Activated B cell treated with CpG ODN at 0.5 μM for 24 hours (primary cell): Measurements from ENCODE around the gene CTDP1. TPM values are rescaled to one million over a fixed set of nuclear protein-coding genes. Genes with fewer than 3 reads are reported as not detected.

Experiments
- ATAC-seq: fragments of 200-7000 bp; cut with Tn5 transposase; one replicate; pipeline ENCODE4 v1.10.0; 2021; ENCODE audit warnings: low read depth, mild to moderate bottlenecking, moderate library complexity
- CTCF ChIA-PET: fragments of 350-600 bp; sonication (Branson Sonifier 250); formaldehyde crosslinking; loops from one replicate; lab custom pipeline; 2021; ENCODE audit warnings: antibody characterized with exemption; lab: Charles Lee
- POLR2A ChIA-PET: fragments of 350-600 bp; sonication (Branson Sonifier 250); formaldehyde crosslinking; loops from one replicate; lab custom pipeline; 2021; ENCODE audit warnings: antibody characterized with exemption; lab: Charles Lee
- DNase-seq: peaks from one replicate; pipeline ENCODE4 v3.0.0; 2022
- H3K27ac Mint-ChIP-seq: one replicate; pipeline ENCODE4 v1.8.0; 2020; ENCODE audit warnings: mixed read lengths
- H3K27me3 Mint-ChIP-seq: one replicate; pipeline ENCODE4 v1.8.0; 2021; ENCODE audit warnings: mixed read lengths
- H3K36me3 Mint-ChIP-seq: one replicate; pipeline ENCODE4 v1.8.0; 2021; ENCODE audit warnings: low read depth, mixed read lengths
- H3K4me1 Mint-ChIP-seq: one replicate; pipeline ENCODE4 v1.8.0; 2021; ENCODE audit warnings: mixed read lengths
- H3K4me3 Mint-ChIP-seq: one replicate; pipeline ENCODE4 v1.8.0; 2020; ENCODE audit warnings: mild to moderate bottlenecking, mixed read lengths
- H3K9me3 Mint-ChIP-seq: one replicate; pipeline ENCODE4 v1.8.0; 2020; ENCODE audit warnings: mixed read lengths
- CTCF ChIP-seq: fragments of 200-600 bp; IDR thresholded peaks from one replicate; pipeline ENCODE4 v1.8.0; 2022; ENCODE audit warnings: antibody characterized with exemption, mild to moderate bottlenecking
- intact Hi-C: fragments of 100-400 bp; cut with micrococcal nuclease; formaldehyde crosslinking; loops from one replicate; pipeline ENCODE4 v1.15.1; 2024
- total RNA-seq: library from RNA; stranded (reverse); gene quantifications from 2 replicates; pipeline ENCODE4 v1.2.3, GENCODE V29; 2022

The CTDP1 gene
- total RNA-seq, 1 donor from 2014 or later = 33.8 TPM

- H3K27me3 Mint-ChIP-seq = peaks cover 22% of the 10 kb centered on the region
- intact Hi-C loops = loop anchor here (5.0 kb wide), 2 partner anchors 164 to 234 kb away; partner anchors contain the start of genes HSBP1L1 and RBFA
- ChIA-PET CTCF (interaction anchor here (1.3 kb wide), 2 partner anchors 12 to 160 kb away, joined by 3 read pairs; no protein-coding TSS in a partner anchor), POLR2A (no interaction called here)
- H3K4me1 Mint-ChIP-seq = peaks cover 19% of the 10 kb centered on the region
- no peak for TF ChIP-seq CTCF
- H3K9me3 Mint-ChIP-seq = no peaks in the 10 kb centered on the region
- no peak for ATAC-seq
- no peak overlapping the region for H3K27ac Mint-ChIP-seq
- H3K4me3 Mint-ChIP-seq = no peak overlapping the region
- DNase-seq = no peak
- no peaks in the 10 kb centered on the region for H3K36me3 Mint-ChIP-seq
Observed at GRCh38 chr18:79798346-79798998, 118.9 kb downstream of the CTDP1 start.

- Mint-ChIP-seq H3K36me3 (no peaks in the 10 kb centered on the region), H3K9me3 (no peaks in the 10 kb centered on the region), H3K27ac (no peak overlapping the region), H3K4me1 (peaks cover 19% of the 10 kb centered on the region), H3K27me3 (peaks cover 22% of the 10 kb centered on the region), H3K4me3 (peak overlapping the region; percentile 53)
- CTCF ChIA-PET = interaction anchor here (1.3 kb wide), 2 partner anchors 11 to 159 kb away, joined by 3 read pairs; no protein-coding TSS in a partner anchor
- DNase-seq = no peak
- POLR2A ChIA-PET = interaction anchor here (0.9 kb wide), 1 partner anchor 146 kb away, joined by 3 read pairs; no protein-coding TSS in a partner anchor
- TF ChIP-seq CTCF = no peak
- ATAC-seq = no peak
- intact Hi-C loops = loop anchor here (5.0 kb wide), 2 partner anchors 163 to 233 kb away; partner anchors contain the start of genes HSBP1L1 and RBFA
Observed at GRCh38 chr18:79798999-79799370, 119.4 kb downstream of the CTDP1 start.

GRCh38 chr18:79799619-79800370, 120.2 kb downstream of the CTDP1 start:
- Mint-ChIP-seq H3K9me3 (no peaks in the 10 kb centered on the region), H3K27me3 (peaks cover 20% of the 10 kb centered on the region), H3K27ac (no peak overlapping the region), H3K4me3 (peak overlapping the region; percentile 49), H3K4me1 (peaks cover 19% of the 10 kb centered on the region), H3K36me3 (no peaks in the 10 kb centered on the region)
- intact Hi-C loops = loop anchor here (5.0 kb wide), 2 partner anchors 163 to 233 kb away; partner anchors contain the start of genes HSBP1L1 and RBFA
- ChIA-PET POLR2A (interaction anchor here (0.9 kb wide), 1 partner anchor 146 kb away, joined by 3 read pairs; no protein-coding TSS in a partner anchor), CTCF (no interaction called here)
- peak; percentile 21 for ATAC-seq
- TF ChIP-seq CTCF = no peak
- no peak for DNase-seq

GRCh38 chr18:79800371-79801180, 121.0 kb downstream of the CTDP1 start:
- ATAC-seq (no peak), DNase-seq (no peak)
- Mint-ChIP-seq H3K4me1 (peaks cover 27% of the 10 kb centered on the region), H3K4me3 (no peak overlapping the region), H3K36me3 (no peaks in the 10 kb centered on the region), H3K9me3 (no peaks in the 10 kb centered on the region), H3K27me3 (peaks cover 20% of the 10 kb centered on the region), H3K27ac (no peak overlapping the region)
- no peak for TF ChIP-seq CTCF
- intact Hi-C loops = no loop called here
- ChIA-PET POLR2A (no interaction called here), CTCF (no interaction called here)
